Ureter (tissue), 1 donor: ENCODE data around the gene KRIT1. TPM values are rescaled to one million over a fixed set of nuclear protein-coding genes. Genes with fewer than 3 reads are reported as not detected.

Source experiments
- DNase-seq: peaks from one replicate; pipeline ENCODE4 v3.0.0-alpha.2; 2020; ENCODE audit warnings: low spot score
- total RNA-seq: library from RNA; stranded (reverse); gene quantifications from one replicate; pipeline ENCODE4 v1.2.4, GENCODE V29; 2023
- donor health status: DM: yes; HTN: yes; CAD: no.

Gene KRIT1
- total RNA-seq, 1 donor from 2014 or later = 49.4 TPM

DNA sequence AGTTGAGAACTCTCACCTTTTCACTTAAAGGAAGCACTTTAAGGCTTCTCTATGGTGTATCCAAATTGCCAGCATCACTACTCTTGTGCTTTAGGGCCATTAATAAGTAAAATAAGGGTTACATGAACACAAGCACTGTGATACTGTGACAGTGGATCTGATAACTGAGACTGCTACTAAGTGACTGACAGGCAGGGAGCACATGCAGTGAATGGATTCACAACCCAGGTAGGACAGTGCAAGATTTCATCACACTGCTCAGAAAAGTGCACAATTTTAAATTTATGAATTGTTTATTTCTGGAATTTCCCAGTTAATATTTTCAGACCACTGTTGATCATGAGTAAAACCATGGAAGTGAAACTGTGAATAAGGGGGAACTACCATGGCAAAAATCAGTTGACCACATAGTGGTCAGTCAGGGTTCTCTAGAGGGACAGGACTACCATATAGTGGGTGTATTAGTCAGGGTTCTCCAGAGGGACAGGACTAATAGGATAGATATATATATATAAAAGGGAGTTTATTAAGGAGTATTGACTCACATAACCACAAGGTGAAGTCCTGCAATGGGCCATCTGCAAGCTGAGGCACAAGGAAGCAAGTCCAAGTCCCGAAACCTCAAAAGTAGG is 90.5 kb downstream of the KRIT1 start:
- no peak for DNase-seq

DNA sequence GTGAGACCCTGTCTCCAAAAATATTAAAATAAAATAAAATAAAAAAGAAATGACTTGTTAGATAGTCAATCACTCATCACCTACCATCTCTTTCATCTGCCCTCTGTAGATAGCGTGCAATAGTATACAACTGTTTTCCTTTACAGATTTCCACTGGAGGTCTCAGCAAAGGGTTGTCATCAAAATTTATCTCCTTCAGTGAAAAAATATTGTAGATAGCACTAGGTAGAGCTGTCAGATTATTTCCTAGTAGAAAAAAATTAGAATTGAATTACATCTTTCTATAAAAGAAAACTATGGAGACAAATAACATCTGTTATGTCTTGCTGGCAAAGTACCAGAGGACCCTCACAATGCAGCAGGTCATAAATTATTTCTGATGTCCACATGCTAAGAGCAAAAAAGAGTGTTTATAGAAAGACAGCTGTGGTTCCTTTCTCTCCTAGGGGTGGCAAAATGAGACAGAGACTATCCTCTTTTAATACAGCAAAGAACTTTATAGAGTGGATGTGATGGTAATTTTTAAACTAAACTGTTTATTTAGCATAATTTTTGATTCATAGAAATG is 95.2 kb downstream of the KRIT1 start:
- DNase-seq = no peak

DNA sequence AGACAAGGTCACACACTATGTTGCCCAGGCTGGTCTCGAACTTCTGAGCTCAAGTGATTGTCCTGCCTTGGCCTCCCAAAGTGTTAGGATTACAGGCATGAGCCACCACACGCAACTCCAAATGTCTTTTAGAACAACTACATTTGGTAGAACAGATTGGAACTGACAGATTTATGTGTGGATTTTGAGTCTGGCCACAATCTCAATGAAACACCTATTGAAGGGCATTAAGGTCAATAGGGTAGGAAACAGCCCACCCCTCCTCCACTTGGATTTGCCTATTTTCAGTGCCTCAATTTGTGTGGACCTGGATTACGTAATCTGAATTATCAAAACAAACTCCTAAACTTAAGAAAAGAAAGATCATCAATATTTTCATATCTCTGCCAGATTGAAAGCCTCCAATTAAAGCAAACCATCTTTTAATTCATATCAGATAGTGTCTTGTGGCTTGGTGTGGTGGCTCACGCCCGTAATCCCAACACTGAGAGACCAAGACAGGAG is 95.9 kb downstream of the KRIT1 start:
- no peak for DNase-seq

Other genes with a start within 250 kb of the KRIT1 start
- gene CYP51A1, start 111.4 kb downstream of the KRIT1 start, total RNA-seq = 96.3 TPM
- not detected for gene LRRD1, start 66.8 kb downstream of the KRIT1 start, total RNA-seq
- gene ANKIB1, start 60 bp upstream of the KRIT1 start, total RNA-seq = 78.0 TPM
- gene GATAD1, start 201.6 kb upstream of the KRIT1 start, total RNA-seq = 54.0 TPM
- not detected for gene ERVW-1, start 232.0 kb upstream of the KRIT1 start, total RNA-seq